Tongue (tissue), 2 donors: ENCODE measurements around the gene DGCR2. TPM values are rescaled to one million over a fixed set of nuclear protein-coding genes. Genes with fewer than 3 reads are reported as not detected.
"Not testable (repeated sequence)": the region's sequence is repeated elsewhere in the genome, so short reads cannot be mapped to it uniquely, and the experiment has no call there.

ENCODE experiments used
- DNase-seq: peaks from one replicate; pipeline ENCODE4 v3.0.0-alpha.2; 2015
- total RNA-seq: library from RNA; depleted of rRNA; stranded (reverse); fragments of >200 nt; gene quantifications from one replicate; pipeline ENCODE4 v1.2.3, GENCODE V29; 2014

DGCR2 gene
- 68.3 TPM for total RNA-seq

GRCh38 chr22:19122143-19122751, at the start of gene DGCR2:
Gene DGCR2, minus strand, starts transcription at chr22:19122412. Its CDS starts 206 bp downstream, at chr22:19122206.
- DNase-seq, result peak; percentile 99

- DNase-seq, result no peak
Measured at GRCh38 chr22:19169947-19170318, 47.7 kb upstream of the DGCR2 start.

GRCh38 chr22:19169002-19169946, 47.1 kb upstream of the DGCR2 start:
- DNase-seq, result no peak

GRCh38 chr22:19168088-19168890, 46.1 kb upstream of the DGCR2 start:
- no peak for DNase-seq

- DNase-seq, result no peak
Measured at GRCh38 chr22:19167106-19167869, 45.1 kb upstream of the DGCR2 start.

- DNase-seq, result no peak
Measured at GRCh38 chr22:19166421-19166820, 44.2 kb upstream of the DGCR2 start.

GRCh38 chr22:19164425-19164824, 42.2 kb upstream of the DGCR2 start:
- DNase-seq, result no peak

- DNase-seq, result not testable (repeated sequence)
Measured at GRCh38 chr22:19158649-19159048, 36.4 kb upstream of the DGCR2 start.

GRCh38 chr22:19156109-19156508, 33.9 kb upstream of the DGCR2 start:
- not testable (repeated sequence) for DNase-seq

- no peak for DNase-seq
Measured at GRCh38 chr22:19152942-19153883, 31.0 kb upstream of the DGCR2 start.

GRCh38 chr22:19151329-19152191, 29.3 kb upstream of the DGCR2 start:
- DNase-seq, result no peak

- DNase-seq, result no peak
Measured at GRCh38 chr22:19150482-19151328, 28.5 kb upstream of the DGCR2 start.

GRCh38 chr22:19149991-19150390, 27.8 kb upstream of the DGCR2 start, which contains the start of gene GSC2:
Gene GSC2, minus strand, starts transcription at chr22:19150292. Its CDS starts 9 bp downstream, at chr22:19150283.
- no peak for DNase-seq

GRCh38 chr22:19149047-19149883, 27.1 kb upstream of the DGCR2 start:
- peak; percentile 24 for DNase-seq

GRCh38 chr22:19148417-19149046, 26.3 kb upstream of the DGCR2 start:
- DNase-seq, result no peak

GRCh38 chr22:19147195-19147780, 25.1 kb upstream of the DGCR2 start:
- DNase-seq, result no peak
